DMS79 treated with DMSO at 0.1 percent for 48 hours (cell line): ENCODE data around the gene PRKCH.

ENCODE experiments used
- DNase-seq: peaks from one replicate; lab custom pipeline; 2025; lab: John Stamatoyannopoulos, UW

Gene PRKCH

DNA sequence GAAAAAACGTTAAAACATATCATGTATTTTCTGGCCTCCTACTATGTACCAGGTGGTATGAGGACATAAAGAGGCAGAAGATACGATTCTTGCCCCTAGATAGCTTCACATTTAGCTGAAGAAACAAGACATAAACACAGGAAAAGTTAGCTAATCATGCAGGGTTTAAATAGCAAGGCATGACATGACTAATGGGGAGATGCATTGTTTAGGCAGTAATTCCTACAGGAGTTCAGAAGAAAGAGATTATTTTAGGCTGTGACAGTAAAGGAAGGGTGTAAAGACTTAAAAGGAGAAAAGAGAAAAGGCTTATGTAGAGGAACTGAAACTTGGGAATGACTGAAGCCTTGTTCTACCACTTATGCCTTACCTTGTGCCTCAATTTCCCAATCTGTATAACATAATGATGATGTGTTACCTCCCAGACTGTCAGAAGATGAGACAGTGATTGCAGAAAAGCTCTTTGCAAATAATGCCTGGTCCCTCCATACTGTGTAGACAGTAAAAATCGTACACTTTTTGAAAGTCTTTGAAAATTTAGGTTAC lies 44.4 kb downstream of the PRKCH start:
- DNase-seq = no peak

DNA sequence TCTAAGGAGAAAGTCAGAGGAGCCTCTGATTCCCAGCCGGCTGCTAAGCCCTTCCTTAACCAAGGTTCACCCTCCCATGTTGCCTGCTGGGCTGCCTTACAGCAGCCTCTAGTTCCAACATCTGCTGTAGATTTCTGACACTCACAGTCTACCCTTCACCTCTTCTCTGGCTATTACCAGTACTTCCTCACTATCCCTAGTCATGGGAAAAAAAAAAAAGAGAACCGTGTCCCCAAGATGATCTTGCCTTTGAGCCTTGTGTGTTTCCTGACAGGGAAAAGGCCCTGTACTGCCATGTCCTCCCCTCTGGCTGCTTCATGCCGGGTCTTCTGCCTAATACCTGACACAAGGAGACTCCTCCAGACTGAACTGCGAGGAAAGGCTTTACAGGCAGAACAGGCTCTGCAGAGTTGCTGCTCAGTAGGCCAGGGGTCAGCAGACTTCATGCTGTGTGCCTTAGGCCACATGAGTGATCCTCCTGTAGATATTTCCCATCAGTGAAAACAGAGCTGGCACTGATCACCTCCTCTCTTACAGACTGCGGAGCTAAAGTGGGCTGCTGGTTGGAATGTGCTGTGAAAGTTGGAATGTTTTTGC lies 46.8 kb downstream of the PRKCH start:
- DNase-seq = no peak

DNA sequence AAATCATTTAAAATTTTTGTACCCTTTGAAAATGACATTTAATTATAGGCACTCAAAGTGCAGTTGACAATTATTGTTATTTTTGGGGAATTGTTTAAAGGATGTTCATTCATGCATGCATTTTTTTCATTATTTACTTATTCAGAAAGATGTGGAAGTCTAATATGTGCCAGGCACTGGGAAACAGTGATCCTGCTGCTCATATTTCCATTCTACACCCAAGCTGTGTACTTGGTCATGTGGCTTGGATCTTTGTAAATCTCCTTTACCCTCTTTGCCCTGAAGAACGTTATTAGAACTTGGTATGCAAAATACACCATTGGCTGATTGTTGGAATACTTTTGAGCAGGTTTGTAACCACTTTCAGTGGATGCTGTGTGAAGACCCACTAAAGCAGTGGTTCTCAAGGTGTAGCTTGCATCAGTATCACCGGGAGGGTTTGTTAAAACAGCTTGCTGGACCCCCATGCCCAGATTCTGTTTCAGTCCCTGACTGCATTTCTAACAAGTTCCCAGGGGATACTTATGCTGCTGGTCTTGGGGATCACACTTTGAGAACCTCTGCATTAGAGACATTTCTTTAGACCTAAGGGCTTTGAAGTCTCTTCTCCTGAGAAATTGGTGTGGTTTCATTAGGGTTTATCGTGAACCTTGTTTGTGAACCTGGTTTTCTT lies 47.5 kb downstream of the PRKCH start:
- DNase-seq = no peak

- DNase-seq = no peak
These were observed 48.1 kb downstream of the PRKCH start for GRCh38 chr14:61369454-61369810.

- DNase-seq = no peak
These were observed 51.0 kb downstream of the PRKCH start for GRCh38 chr14:61372379-61372778.

- no peak for DNase-seq
These were observed 51.6 kb downstream of the PRKCH start for GRCh38 chr14:61372842-61373555.

- DNase-seq = no peak
These were observed 52.9 kb downstream of the PRKCH start for GRCh38 chr14:61374284-61374683.

DNA sequence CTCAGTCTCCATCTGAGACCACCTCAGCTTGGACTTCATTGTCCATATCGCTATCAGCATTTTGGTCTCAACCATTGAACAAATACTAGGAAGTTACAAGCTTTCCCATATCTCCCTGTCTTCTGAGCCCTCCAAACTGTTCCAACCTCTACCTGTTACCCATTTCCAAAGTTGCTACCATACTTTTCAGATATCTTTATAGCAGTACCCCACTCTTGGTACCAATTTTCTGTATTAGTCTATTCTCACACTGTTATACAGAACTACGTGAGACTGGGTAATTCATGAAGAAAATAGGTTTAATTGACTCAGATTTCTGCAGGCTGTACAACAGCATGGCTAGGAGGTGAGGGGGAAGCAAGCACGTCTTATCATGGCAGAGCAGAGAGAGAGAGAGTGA lies 53.8 kb downstream of the PRKCH start:
- DNase-seq = no peak

DNA sequence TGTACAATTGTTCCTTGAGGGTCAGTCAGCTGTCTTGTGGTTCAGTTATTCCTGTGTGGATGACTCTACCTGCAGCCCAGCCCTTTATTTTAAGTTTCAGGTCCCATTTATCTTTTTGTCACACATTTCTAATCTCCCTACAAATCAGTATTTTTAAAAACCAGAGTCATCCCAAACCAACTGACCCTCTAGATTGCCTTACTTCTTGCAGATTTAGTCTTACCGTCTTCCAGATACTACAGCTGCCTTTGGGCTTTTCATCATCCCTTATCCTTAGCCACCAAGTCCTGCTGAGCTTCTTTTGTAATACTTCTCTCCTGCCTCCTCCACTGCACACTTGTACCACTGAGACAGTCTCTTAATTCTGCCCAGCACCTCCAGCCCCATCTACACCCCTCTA lies 54.9 kb downstream of the PRKCH start:
- no peak for DNase-seq

DNA sequence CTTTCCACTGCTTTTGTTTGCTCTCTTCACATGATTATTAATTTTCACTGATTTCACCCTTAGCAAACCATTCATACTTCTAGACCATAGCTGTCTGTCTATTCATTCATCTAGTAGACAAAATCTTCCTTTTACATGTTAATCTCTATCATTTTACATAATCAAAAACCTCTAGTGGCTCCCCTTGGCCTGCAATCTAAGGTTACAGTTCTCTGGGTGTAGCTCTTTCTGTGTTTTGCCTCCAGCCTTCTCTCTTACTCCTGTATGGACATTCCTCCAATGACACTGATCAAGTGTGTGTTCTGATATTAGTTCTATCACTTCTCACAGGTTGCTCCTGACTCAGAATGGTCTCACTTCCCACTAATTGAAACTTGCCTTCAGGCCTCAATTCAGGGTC lies 56.4 kb downstream of the PRKCH start:
- DNase-seq = no peak

DNA sequence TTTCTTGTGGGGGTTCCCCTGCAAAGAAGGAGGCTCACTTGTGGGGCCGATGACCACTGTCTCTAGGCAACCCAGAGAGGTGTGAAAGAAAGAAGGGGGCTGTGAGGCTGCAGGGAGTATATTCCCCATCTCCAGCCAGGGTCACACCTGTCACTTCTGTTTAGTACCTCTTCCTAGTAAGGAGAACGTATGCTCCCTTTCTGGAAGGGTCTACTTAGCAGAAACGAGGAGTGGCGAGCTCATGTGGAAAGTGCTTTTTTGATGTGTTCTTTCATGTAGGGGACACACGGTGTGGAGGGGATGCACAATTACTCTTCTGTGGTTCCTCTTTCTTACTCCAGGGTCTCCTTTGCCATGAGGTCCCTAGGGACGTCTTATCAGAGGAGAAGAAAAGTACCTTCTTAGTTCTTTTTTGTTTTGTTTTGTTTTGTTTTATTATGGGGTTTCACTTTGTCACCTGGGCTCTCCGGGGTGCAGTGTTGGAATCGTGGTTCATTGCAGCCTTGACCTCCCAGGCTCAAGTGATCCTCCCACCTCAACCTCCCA lies 58.3 kb downstream of the PRKCH start:
- DNase-seq = no peak

- DNase-seq = no peak
These were observed 59.6 kb downstream of the PRKCH start for GRCh38 chr14:61380984-61381383.

DNA sequence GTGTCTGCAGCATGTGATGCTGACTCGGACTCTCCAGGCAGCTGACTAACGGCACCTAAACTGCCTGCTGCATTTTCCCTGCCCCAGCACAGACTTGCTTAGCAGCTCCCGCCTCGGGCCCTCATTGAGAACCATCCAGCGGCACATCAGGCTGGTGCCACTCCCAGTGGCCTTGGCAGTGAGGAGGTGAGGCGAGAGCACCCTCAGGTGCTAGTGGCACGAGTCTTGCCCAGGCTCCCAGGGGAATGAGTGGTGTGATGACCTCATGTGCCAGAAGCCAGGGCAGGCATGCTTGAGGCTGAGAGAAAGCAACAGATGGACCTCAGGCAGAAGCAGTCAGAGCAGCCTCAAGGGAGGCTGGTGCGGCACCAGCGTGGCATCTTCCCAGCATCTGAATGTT lies 60.2 kb downstream of the PRKCH start:
- no peak for DNase-seq

DNA sequence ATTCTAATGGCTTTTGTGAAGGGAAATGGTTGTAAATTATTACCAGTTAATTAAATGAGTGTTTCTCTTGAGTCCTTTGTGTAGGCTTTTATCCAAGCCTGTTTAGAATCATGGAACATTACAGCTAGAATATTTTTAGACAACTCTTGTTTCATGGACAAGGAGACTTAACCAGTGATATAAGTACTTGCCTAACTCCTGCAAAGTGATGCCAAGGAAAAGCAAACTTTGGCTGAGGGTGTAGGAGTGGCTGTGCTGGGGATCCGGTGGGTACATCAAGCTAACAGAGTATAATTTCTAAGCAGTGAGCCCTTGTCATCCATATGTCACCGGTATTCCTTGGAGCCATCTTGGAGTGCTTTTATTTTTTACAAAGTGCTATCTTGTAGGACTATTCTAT lies 61.5 kb downstream of the PRKCH start:
- no peak for DNase-seq

DNA sequence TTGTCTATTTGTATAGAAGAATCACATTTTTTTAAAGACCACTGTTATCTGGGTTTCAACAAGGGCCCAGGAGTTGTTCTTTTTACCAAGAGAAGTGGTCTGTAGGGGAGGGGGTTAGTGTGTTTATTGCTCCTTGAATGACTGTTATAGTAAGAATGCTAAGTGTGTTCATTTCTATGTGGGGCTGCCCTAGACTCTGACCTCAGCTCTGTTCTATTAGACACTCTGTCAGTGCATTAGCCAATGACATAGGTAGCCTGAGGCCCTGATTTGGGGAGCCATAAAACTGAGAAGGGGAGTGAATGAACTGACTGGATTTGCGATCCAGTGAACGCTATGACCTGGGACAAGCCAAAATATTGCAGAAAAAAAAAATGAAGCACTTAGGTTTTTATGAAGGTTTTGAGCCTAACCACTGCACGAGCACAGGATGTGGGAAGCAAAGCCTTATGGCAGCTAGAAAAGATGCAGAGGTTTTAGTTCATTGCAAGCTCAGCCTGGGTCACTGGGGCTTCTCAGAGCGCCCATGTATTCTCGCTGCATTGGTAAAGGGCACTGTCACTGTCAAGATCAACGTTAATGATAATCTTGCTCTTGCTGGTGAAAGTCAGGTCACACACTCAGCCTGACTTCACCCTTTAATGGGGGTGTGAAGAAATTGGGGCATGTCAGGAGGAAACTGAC lies 63.8 kb downstream of the PRKCH start:
- no peak for DNase-seq

DNA sequence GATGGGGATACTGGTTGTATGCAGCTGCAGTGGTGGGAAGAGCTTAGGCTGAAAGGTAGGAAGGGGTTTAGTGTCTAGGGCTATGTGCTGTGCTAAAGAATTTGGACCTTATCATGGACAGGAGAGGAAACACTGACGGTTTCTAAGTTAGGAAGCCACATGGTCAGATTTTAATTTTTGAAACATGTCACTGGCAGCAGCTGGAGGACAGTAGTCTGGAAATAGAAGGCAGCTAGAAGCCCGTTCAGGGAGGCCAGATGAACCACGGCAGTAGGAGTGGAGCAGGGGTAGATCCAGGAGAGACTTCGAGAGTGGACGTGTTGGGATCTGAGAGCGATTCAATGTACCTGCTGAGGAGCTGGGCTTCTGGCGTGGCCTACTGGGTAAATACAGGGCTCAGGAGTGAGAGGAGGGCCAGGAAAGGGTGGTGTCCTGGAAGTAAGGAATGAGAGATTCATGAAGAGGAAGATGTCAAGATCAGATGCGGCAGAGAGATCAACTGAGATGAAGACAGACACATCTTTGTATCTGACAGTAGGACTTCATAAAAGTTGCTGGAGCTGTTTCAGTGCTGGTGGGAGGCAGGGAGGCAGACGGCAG lies 64.9 kb downstream of the PRKCH start:
- no peak for DNase-seq

DNA sequence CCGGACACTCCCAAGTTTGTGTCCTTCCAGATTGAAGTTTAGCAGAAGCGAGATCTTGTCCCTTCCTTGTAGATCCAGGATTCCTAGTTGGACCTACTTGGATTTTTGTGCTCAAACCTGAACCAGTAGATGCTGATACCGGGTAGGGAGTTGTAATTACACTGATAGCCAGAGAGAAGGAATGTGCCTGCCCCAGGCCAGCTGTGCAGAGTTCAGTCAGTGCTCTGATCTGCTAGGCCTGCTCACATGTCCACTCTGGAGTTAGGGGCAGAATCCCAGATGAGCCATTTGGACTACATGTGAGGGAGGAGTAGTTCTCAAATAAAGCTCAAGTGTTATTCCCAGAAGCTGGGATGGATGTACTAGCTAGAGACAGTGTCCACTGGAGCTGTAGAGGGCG lies 65.7 kb downstream of the PRKCH start:
- DNase-seq = no peak

GRCh38 chr14:61388173-61388975 lies 67.0 kb downstream of the PRKCH start:
- DNase-seq = peak; percentile 91

DNA sequence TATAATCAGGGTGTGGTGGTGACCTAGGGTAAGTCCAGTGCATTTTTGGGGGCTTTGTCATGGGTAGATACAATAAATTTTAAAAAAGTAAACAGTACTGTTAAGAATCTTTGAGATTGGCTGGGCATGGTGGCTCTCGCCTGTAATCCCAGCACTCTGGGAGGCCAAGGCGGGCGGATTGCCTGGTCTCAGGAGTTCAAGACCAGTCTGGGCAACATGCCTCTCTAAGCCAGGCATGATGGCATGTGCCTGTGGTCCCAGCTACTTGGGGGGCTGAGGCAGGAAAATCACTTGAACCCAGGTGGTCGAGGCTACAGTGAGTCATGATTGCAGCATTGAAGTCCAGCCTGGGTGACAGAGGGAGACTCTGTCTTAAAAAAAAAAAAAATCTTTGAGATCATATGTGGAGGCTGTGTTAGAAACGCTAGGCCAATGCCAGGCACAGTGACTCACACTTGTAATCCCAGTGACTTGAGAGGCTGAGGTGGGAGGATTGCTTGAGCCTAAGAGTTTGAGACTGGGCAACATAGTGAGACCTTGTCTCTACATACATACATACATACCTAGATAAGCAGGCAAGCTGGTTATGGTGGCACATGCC lies 67.7 kb downstream of the PRKCH start:
- DNase-seq = no peak

GRCh38 chr14:61391119-61391518 lies 69.7 kb downstream of the PRKCH start:
- no peak for DNase-seq

- no peak for DNase-seq
These were observed 70.9 kb downstream of the PRKCH start for GRCh38 chr14:61392297-61392696.
